Transverse colon (tissue), 4 donors: ENCODE measurements around the gene APOBEC2.

ENCODE experiments used
- CTCF ChIP-seq, 5 experiments: fragments of 200-600 bp in 3 of 5; fragments of 450-650 bp in 2 of 5; sonication (generic) in 3 of 5; IDR thresholded peaks; 1 replicate in 2 of 5; 2 replicates in 3 of 5; pipeline ENCODE4 v1.5.1; 2016 to 2017; ENCODE audit warnings: antibody characterized with exemption in 5 of 5, inconsistent platforms in 3 of 5, mild to moderate bottlenecking in 2 of 5, moderate library complexity in 1 of 5
- POLR2AphosphoS5 ChIP-seq, 3 donors: sonication (generic); formaldehyde crosslinking; IDR thresholded peaks; one replicate each; pipeline ENCODE4 v1.6.1; 2016; ENCODE audit warnings: antibody characterized with exemption in 3 of 3

- no peak for TF ChIP-seq CTCF (IDR thresholded peaks at IDR 0.05)
- no peak for TF ChIP-seq POLR2AphosphoS5 (IDR thresholded peaks at IDR 0.05)
Measured at GRCh38 chr6:41051873-41052272, 1.1 kb upstream of the APOBEC2 start.
